ENCODE data around the gene BATF.

DNA sequence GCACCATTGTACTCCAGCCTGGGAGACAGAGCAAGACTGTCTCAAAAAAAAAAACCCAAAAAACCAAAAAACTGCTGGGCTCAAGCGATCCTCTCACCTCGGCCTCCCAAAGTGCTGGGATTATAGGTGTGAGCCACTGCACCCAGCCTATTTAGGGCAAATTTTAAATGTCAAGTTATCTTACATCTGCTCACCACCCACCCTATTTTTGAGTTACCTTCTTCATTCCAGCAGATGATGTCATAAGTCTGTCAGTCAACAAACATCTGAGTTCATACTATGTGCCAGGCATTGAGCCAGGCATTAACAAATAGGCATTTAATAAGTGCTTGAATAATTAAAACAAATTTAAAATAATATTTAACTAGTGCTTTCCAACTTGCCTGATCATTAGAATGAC, 21.5 kb downstream of the BATF start:
- TF ChIP-seq, protein P1, sequence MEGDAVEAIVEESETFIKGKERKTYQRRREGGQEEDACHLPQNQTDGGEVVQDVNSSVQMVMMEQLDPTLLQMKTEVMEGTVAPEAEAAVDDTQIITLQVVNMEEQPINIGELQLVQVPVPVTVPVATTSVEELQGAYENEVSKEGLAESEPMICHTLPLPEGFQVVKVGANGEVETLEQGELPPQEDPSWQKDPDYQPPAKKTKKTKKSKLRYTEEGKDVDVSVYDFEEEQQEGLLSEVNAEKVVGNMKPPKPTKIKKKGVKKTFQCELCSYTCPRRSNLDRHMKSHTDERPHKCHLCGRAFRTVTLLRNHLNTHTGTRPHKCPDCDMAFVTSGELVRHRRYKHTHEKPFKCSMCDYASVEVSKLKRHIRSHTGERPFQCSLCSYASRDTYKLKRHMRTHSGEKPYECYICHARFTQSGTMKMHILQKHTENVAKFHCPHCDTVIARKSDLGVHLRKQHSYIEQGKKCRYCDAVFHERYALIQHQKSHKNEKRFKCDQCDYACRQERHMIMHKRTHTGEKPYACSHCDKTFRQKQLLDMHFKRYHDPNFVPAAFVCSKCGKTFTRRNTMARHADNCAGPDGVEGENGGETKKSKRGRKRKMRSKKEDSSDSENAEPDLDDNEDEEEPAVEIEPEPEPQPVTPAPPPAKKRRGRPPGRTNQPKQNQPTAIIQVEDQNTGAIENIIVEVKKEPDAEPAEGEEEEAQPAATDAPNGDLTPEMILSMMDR (IDR thresholded peaks at IDR 0.05; ENCODE audit: poor library complexity, severe bottlenecking) = no peak
- no peak for TF ChIP-seq EZH2 (IDR thresholded peaks at IDR 0.05; ENCODE audit: borderline replicate concordance, insufficient read depth, low read length, poor library complexity, severe bottlenecking)
- TF ChIP-seq POLR2AphosphoS5 (IDR thresholded peaks at IDR 0.05) = no peak
- TF ChIP-seq, protein P2, sequence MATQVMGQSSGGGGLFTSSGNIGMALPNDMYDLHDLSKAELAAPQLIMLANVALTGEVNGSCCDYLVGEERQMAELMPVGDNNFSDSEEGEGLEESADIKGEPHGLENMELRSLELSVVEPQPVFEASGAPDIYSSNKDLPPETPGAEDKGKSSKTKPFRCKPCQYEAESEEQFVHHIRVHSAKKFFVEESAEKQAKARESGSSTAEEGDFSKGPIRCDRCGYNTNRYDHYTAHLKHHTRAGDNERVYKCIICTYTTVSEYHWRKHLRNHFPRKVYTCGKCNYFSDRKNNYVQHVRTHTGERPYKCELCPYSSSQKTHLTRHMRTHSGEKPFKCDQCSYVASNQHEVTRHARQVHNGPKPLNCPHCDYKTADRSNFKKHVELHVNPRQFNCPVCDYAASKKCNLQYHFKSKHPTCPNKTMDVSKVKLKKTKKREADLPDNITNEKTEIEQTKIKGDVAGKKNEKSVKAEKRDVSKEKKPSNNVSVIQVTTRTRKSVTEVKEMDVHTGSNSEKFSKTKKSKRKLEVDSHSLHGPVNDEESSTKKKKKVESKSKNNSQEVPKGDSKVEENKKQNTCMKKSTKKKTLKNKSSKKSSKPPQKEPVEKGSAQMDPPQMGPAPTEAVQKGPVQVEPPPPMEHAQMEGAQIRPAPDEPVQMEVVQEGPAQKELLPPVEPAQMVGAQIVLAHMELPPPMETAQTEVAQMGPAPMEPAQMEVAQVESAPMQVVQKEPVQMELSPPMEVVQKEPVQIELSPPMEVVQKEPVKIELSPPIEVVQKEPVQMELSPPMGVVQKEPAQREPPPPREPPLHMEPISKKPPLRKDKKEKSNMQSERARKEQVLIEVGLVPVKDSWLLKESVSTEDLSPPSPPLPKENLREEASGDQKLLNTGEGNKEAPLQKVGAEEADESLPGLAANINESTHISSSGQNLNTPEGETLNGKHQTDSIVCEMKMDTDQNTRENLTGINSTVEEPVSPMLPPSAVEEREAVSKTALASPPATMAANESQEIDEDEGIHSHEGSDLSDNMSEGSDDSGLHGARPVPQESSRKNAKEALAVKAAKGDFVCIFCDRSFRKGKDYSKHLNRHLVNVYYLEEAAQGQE (IDR thresholded peaks at IDR 0.05; ENCODE audit: borderline replicate concordance) = no peak
- no peak for TF ChIP-seq RAD21 (conservative IDR thresholded peaks at IDR 0.05)
- no peak for TF ChIP-seq EP300 (conservative IDR thresholded peaks at IDR 0.05; ENCODE audit: poor library complexity, severe bottlenecking)
